Measurements from ENCODE around the gene JAM3.

- TF ChIP-seq, protein P1, sequence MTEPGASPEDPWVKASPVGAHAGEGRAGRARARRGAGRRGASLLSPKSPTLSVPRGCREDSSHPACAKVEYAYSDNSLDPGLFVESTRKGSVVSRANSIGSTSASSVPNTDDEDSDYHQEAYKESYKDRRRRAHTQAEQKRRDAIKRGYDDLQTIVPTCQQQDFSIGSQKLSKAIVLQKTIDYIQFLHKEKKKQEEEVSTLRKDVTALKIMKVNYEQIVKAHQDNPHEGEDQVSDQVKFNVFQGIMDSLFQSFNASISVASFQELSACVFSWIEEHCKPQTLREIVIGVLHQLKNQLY (CRISPR knock-in tag; conservative IDR thresholded peaks at IDR 0.05) = no peak
- TF ChIP-seq HNRNPH1 (optimal IDR thresholded peaks at IDR 0.05; ENCODE audit: low read depth, low read length) = no peak
- TF ChIP-seq, protein P2, sequence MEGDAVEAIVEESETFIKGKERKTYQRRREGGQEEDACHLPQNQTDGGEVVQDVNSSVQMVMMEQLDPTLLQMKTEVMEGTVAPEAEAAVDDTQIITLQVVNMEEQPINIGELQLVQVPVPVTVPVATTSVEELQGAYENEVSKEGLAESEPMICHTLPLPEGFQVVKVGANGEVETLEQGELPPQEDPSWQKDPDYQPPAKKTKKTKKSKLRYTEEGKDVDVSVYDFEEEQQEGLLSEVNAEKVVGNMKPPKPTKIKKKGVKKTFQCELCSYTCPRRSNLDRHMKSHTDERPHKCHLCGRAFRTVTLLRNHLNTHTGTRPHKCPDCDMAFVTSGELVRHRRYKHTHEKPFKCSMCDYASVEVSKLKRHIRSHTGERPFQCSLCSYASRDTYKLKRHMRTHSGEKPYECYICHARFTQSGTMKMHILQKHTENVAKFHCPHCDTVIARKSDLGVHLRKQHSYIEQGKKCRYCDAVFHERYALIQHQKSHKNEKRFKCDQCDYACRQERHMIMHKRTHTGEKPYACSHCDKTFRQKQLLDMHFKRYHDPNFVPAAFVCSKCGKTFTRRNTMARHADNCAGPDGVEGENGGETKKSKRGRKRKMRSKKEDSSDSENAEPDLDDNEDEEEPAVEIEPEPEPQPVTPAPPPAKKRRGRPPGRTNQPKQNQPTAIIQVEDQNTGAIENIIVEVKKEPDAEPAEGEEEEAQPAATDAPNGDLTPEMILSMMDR (IDR thresholded peaks at IDR 0.05 in 2 of 3, conservative IDR thresholded peaks at IDR 0.05 in 1 of 3; ENCODE audit: insufficient read depth in 2 of 3, low read depth in 1 of 3, low read length in 3 of 3) = no peak
- TF ChIP-seq RB1 (IDR thresholded peaks at IDR 0.05; ENCODE audit: low read depth) = no peak
- no peak for TF ChIP-seq GABPA (tag; conservative IDR thresholded peaks at IDR 0.05; ENCODE audit: low read depth)
- TF ChIP-seq CUX1 (CRISPR knock-in tag; IDR thresholded peaks at IDR 0.05) = no peak
- TF ChIP-seq CBX3 (IDR thresholded peaks at IDR 0.05; ENCODE audit: borderline replicate concordance in 1 of 2, low read length in 2 of 2) = no peak
- TF ChIP-seq POLR2AphosphoS2 (IDR thresholded peaks at IDR 0.05; ENCODE audit: low read length) = no peak
- TF ChIP-seq GABPB2 (CRISPR knock-in tag; conservative IDR thresholded peaks at IDR 0.05) = no peak
- no peak for TF ChIP-seq TCF3 (CRISPR knock-in tag; IDR thresholded peaks at IDR 0.05)
These were observed 131.8 kb downstream of the JAM3 start for GRCh38 chr11:134200688-134201087.
